Measurements from ENCODE around the gene RBMS3. TPM values are rescaled to one million over a fixed set of nuclear protein-coding genes. Genes with fewer than 3 reads are reported as not detected.
"Not testable (repeated sequence)": the region's sequence is repeated elsewhere in the genome, so short reads cannot be mapped to it uniquely, and the experiment has no call there.

The RBMS3 gene
- total and polyA plus RNA-seq, 12 donors: 8.7 to 90.1 (median 51.2) TPM

DNA sequence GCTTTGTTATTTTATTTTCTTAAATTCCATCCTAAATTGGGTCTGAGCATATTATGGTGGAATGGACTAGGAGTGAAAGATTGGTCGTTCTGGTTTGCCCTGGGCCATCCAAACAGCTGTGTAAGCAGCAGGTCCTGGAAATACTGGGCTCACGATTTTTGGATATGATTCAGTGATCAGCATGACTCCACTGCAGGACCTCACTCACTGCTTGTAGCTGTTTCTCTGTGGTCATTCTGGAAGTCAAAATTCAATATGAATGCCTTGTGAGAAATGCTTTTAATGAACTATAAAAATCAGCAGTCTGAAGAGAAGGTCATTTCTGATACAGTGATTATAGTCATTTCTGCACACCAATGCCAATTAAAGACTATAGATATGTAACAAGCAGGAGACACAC, 185.0 kb downstream of the RBMS3 start:
- Histone ChIP-seq H3K27ac (no peak overlapping the region), H3K4me3 (no peak overlapping the region), H3K36me3 (replicated peaks in 1 of 2) (no peaks in the 10 kb centered on the region), H3K9me3 (replicated peaks in 1 of 3) (no peaks in the 10 kb centered on the region), H3K4me1 (replicated peaks in 1 of 2) (peaks cover 0 to 15% of the 10 kb centered on the region in 2 donors), H3K27me3 (no peaks in the 10 kb centered on the region)
- intact Hi-C loops (cut with DNase I): no loop called here
- no peak for DNase-seq
- 59 to 66% (median 61%) methylated on average over 2 of the region's 2 CpGs for WGBS, 4 donors
- TF ChIP-seq, protein P1, sequence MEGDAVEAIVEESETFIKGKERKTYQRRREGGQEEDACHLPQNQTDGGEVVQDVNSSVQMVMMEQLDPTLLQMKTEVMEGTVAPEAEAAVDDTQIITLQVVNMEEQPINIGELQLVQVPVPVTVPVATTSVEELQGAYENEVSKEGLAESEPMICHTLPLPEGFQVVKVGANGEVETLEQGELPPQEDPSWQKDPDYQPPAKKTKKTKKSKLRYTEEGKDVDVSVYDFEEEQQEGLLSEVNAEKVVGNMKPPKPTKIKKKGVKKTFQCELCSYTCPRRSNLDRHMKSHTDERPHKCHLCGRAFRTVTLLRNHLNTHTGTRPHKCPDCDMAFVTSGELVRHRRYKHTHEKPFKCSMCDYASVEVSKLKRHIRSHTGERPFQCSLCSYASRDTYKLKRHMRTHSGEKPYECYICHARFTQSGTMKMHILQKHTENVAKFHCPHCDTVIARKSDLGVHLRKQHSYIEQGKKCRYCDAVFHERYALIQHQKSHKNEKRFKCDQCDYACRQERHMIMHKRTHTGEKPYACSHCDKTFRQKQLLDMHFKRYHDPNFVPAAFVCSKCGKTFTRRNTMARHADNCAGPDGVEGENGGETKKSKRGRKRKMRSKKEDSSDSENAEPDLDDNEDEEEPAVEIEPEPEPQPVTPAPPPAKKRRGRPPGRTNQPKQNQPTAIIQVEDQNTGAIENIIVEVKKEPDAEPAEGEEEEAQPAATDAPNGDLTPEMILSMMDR (IDR thresholded peaks at IDR 0.05): no peak
- TF ChIP-seq POLR2A (IDR thresholded peaks at IDR 0.05): no peak

DNA sequence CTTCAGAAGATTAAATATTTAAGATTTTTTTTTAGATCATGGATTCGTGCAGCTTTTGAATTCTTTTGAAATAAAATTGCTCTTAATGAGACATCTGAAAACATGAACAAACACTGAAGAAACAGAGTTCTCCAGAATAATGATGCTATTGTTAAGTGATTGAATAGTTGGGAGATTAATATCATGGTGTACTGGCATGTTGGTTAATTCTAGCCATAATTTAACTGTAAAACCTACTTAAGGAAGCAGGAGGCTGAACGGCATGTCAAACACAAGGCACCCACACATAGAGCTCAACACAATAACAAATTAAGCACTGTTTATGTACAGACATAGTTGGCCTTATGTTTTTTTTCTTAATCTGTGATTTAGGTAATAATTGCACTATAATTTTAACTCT, 185.6 kb downstream of the RBMS3 start:
- TF ChIP-seq, protein P1 (IDR thresholded peaks at IDR 0.05): no peak
- no peak for TF ChIP-seq POLR2A (IDR thresholded peaks at IDR 0.05)
- Histone ChIP-seq H3K27me3 (no peaks in the 10 kb centered on the region), H3K36me3 (replicated peaks in 1 of 2) (no peaks in the 10 kb centered on the region), H3K9me3 (replicated peaks in 1 of 3) (no peaks in the 10 kb centered on the region), H3K4me3 (no peak overlapping the region), H3K4me1 (replicated peaks in 1 of 2) (peaks cover 0 to 15% of the 10 kb centered on the region in 2 donors), H3K27ac (no peak overlapping the region)
- intact Hi-C loops (cut with DNase I): no loop called here
- DNase-seq: no peak
- 71 to 85% (median 79%) methylated on average over 2 of the region's 2 CpGs for WGBS, 4 donors

- H3K4me3 ChIP-seq: no peak overlapping the region
- TF ChIP-seq, protein P1 (IDR thresholded peaks at IDR 0.05): no peak
- TF ChIP-seq POLR2A (IDR thresholded peaks at IDR 0.05): no peak
- peaks cover 0 to 15% of the 10 kb centered on the region in 2 donors for H3K4me1 ChIP-seq (replicated peaks in 1 of 2)
- no peak overlapping the region for H3K27ac ChIP-seq
- intact Hi-C loops (cut with DNase I): no loop called here
- no peaks in the 10 kb centered on the region for H3K9me3 ChIP-seq (replicated peaks in 1 of 3)
- H3K27me3 ChIP-seq: no peaks in the 10 kb centered on the region
- H3K36me3 ChIP-seq (replicated peaks in 1 of 2): no peaks in the 10 kb centered on the region
- WGBS, 4 donors: 95 to 98% (median 97%) methylated on average over 4 of the region's 4 CpGs
- DNase-seq: no peak
Observed at GRCh38 chr3:29468187-29468586, 187.3 kb downstream of the RBMS3 start.

GRCh38 chr3:29473481-29474170, 192.8 kb downstream of the RBMS3 start:
- intact Hi-C loops (cut with DNase I); H3K27ac ChIP-seq; H3K36me3 ChIP-seq (replicated peaks in 1 of 2); H3K4me3 ChIP-seq; H3K27me3 ChIP-seq; H3K9me3 ChIP-seq (replicated peaks in 1 of 3); DNase-seq: not testable (repeated sequence)
- WGBS, 4 donors: 88 to 98% (median 94%) methylated on average over 16 to 41 of the region's 41 CpGs
- peaks cover 0 to 13% of the 10 kb centered on the region in 2 donors for H3K4me1 ChIP-seq (replicated peaks in 1 of 2)

DNA sequence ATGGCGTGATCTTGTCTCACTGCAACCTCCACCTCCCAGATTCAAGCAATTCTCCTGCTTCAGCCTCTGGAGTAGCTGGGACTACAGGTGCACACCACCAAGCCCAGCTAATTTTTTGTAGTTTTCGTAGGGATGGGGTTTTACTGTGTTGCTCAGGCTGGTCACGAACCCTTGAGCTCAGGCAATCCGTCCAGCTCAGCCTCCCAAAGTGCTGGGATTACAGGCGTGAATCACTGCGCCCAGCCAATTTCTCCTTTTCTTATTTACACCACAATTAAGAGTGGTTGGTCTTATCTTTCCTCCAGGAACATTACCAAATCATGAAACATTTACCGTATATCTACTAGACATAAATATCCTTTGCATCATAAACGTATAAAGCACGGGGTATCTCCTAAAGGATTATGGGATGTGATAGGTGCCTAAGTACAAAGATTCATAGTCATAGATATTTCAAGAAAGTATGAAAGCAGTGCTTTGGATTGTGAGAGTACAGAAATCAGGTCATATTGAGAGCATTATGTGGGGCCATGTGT, 194.5 kb downstream of the RBMS3 start:
- intact Hi-C loops (cut with DNase I): no loop called here
- Histone ChIP-seq H3K27ac (no peak overlapping the region), H3K36me3 (replicated peaks in 1 of 2) (no peaks in the 10 kb centered on the region), H3K4me1 (replicated peaks in 1 of 2) (peaks cover 0 to 13% of the 10 kb centered on the region in 2 donors), H3K4me3 (no peak overlapping the region), H3K9me3 (replicated peaks in 1 of 3) (no peaks in the 10 kb centered on the region), H3K27me3 (no peaks in the 10 kb centered on the region)
- DNase-seq: no peak
- 88 to 93% (median 90%) methylated on average over 9 of the region's 9 CpGs for WGBS, 4 donors
- TF ChIP-seq, protein P1 (IDR thresholded peaks at IDR 0.05): no peak
- TF ChIP-seq POLR2A (IDR thresholded peaks at IDR 0.05): no peak
